ENCODE measurements around the gene OCA2. TPM values are rescaled to one million over a fixed set of nuclear protein-coding genes. Genes with fewer than 3 reads are reported as not detected.

Gene OCA2
- total RNA-seq, 1 donor from 2014 or later, result 1.2 TPM

GRCh38 chr15:27743638-27744037 is 355.5 kb downstream of the OCA2 start:
- TF ChIP-seq CTCF (IDR thresholded peaks at IDR 0.05), result no peak
- peak; percentile 73 for DNase-seq (ENCODE audit: extremely low spot score, unreplicated experiment)
- Mint-ChIP-seq H3K9me3 (ENCODE audit: unreplicated experiment) (no peaks in the 10 kb centered on the region), H3K36me3 (ENCODE audit: unreplicated experiment) (no peaks in the 10 kb centered on the region), H3K27ac (ENCODE audit: unreplicated experiment) (no peak overlapping the region), H3K4me1 (ENCODE audit: unreplicated experiment) (peaks cover 8% of the 10 kb centered on the region), H3K4me3 (ENCODE audit: unreplicated experiment) (no peak overlapping the region), H3K27me3 (ENCODE audit: unreplicated experiment) (no peaks in the 10 kb centered on the region)

GRCh38 chr15:27742751-27743477 is 356.2 kb downstream of the OCA2 start:
- H3K9me3 Mint-ChIP-seq (ENCODE audit: unreplicated experiment), result no peaks in the 10 kb centered on the region
- H3K36me3 Mint-ChIP-seq (ENCODE audit: unreplicated experiment), result no peaks in the 10 kb centered on the region
- no peaks in the 10 kb centered on the region for H3K27me3 Mint-ChIP-seq (ENCODE audit: unreplicated experiment)
- no peak for TF ChIP-seq CTCF (IDR thresholded peaks at IDR 0.05)
- no peak overlapping the region for H3K27ac Mint-ChIP-seq (ENCODE audit: unreplicated experiment)
- H3K4me3 Mint-ChIP-seq (ENCODE audit: unreplicated experiment), result no peak overlapping the region
- peaks cover 8% of the 10 kb centered on the region for H3K4me1 Mint-ChIP-seq (ENCODE audit: unreplicated experiment)
- DNase-seq (ENCODE audit: extremely low spot score, unreplicated experiment), result peak; percentile 62

- H3K4me1 Mint-ChIP-seq (ENCODE audit: unreplicated experiment), result peaks cover 4% of the 10 kb centered on the region
- H3K27ac Mint-ChIP-seq (ENCODE audit: unreplicated experiment), result no peak overlapping the region
- no peaks in the 10 kb centered on the region for H3K36me3 Mint-ChIP-seq (ENCODE audit: unreplicated experiment)
- DNase-seq (ENCODE audit: extremely low spot score, unreplicated experiment), result no peak
- H3K27me3 Mint-ChIP-seq (ENCODE audit: unreplicated experiment), result no peaks in the 10 kb centered on the region
- peaks cover 12% of the 10 kb centered on the region for H3K9me3 Mint-ChIP-seq (ENCODE audit: unreplicated experiment)
- H3K4me3 Mint-ChIP-seq (ENCODE audit: unreplicated experiment), result no peak overlapping the region
- no peak for TF ChIP-seq CTCF (IDR thresholded peaks at IDR 0.05)
Observed at GRCh38 chr15:27741226-27741860, 357.8 kb downstream of the OCA2 start.

- TF ChIP-seq CTCF (IDR thresholded peaks at IDR 0.05), result no peak
- Mint-ChIP-seq H3K36me3 (ENCODE audit: unreplicated experiment) (peaks cover 4% of the 10 kb centered on the region), H3K27me3 (ENCODE audit: unreplicated experiment) (no peaks in the 10 kb centered on the region), H3K9me3 (ENCODE audit: unreplicated experiment) (peaks cover 28% of the 10 kb centered on the region), H3K4me1 (ENCODE audit: unreplicated experiment) (no peaks in the 10 kb centered on the region), H3K4me3 (ENCODE audit: unreplicated experiment) (no peak overlapping the region), H3K27ac (ENCODE audit: unreplicated experiment) (no peak overlapping the region)
- no peak for DNase-seq (ENCODE audit: extremely low spot score, unreplicated experiment)
Observed at GRCh38 chr15:27734785-27735495, 364.2 kb downstream of the OCA2 start.

- Mint-ChIP-seq H3K36me3 (ENCODE audit: unreplicated experiment) (peaks cover 4% of the 10 kb centered on the region), H3K27me3 (ENCODE audit: unreplicated experiment) (peaks cover 3% of the 10 kb centered on the region), H3K27ac (ENCODE audit: unreplicated experiment) (no peak overlapping the region), H3K4me3 (ENCODE audit: unreplicated experiment) (no peak overlapping the region), H3K9me3 (ENCODE audit: unreplicated experiment) (peaks cover 18% of the 10 kb centered on the region), H3K4me1 (ENCODE audit: unreplicated experiment) (no peaks in the 10 kb centered on the region)
- no peak for DNase-seq (ENCODE audit: extremely low spot score, unreplicated experiment)
- TF ChIP-seq CTCF (IDR thresholded peaks at IDR 0.05), result no peak
Observed at GRCh38 chr15:27731776-27732175, 367.3 kb downstream of the OCA2 start.
